Small intestine (tissue), 7 donors: ENCODE measurements around the gene NDUFS2. TPM values are rescaled to one million over a fixed set of nuclear protein-coding genes. Genes with fewer than 3 reads are reported as not detected.

Experiments
- DNase-seq, 2 donors: peaks; one replicate each; pipeline versions ENCODE4 v3.0.0 to v3.0.0-alpha.2; 2013
- FAIRE-seq: peaks from 2 replicates; lab custom pipeline; 2012; peaks lifted over from hg19 to GRCh38; lab: Jason Lieb, UNC
- H3K27ac ChIP-seq, 3 donors: one replicate each; pipeline ENCODE4 v1.5.1; 2013; ENCODE audit warnings: low read length in 2 of 3, mild to moderate bottlenecking in 2 of 3, control low read depth in 1 of 3, inconsistent platforms in 1 of 3, low read depth in 1 of 3, moderate library complexity in 1 of 3
- H3K27me3 ChIP-seq, 3 donors: one replicate each; pipeline ENCODE4 v1.6.1; 2013; ENCODE audit warnings: low read length in 3 of 3, inconsistent platforms in 1 of 3; ENCODE audit not compliant: control insufficient read depth in 3 of 3, insufficient read depth in 3 of 3
- H3K36me3 ChIP-seq, 3 donors: one replicate each; pipeline ENCODE4 v1.6.1; 2013; ENCODE audit warnings: low read length in 3 of 3, inconsistent platforms in 1 of 3, low read depth in 1 of 3, mild to moderate bottlenecking in 1 of 3, moderate library complexity in 1 of 3; ENCODE audit not compliant: control insufficient read depth in 3 of 3, insufficient read depth in 2 of 3
- H3K4me1 ChIP-seq, 3 donors: one replicate each; pipeline ENCODE4 v1.6.1; 2013; ENCODE audit warnings: low read length in 2 of 3, inconsistent platforms in 1 of 3, low read depth in 1 of 3, mild to moderate bottlenecking in 1 of 3, moderate library complexity in 1 of 3; ENCODE audit not compliant: control insufficient read depth in 3 of 3, insufficient read depth in 2 of 3
- H3K4me3 ChIP-seq, 3 donors: one replicate each; pipeline ENCODE4 v1.5.1; 2013; ENCODE audit warnings: low read length in 3 of 3, control low read depth in 1 of 3, inconsistent platforms in 1 of 3, low read depth in 1 of 3, mild to moderate bottlenecking in 1 of 3, moderate library complexity in 1 of 3
- H3K9me3 ChIP-seq, 2 donors: one replicate each; pipeline ENCODE4 v1.6.1; 2013; ENCODE audit warnings: low read depth in 1 of 2, low read length in 1 of 2; ENCODE audit not compliant: control insufficient read depth in 2 of 2, insufficient read depth in 1 of 2
- WGBS, 3 donors: extraction: QIAGEN DNeasy Blood & Tissue Kit; methylation state at CpG; one replicate each; pipeline ENCODE4 v1.1.7; 2013; 5-methylcytosine and 5-hydroxymethylcytosine counted together
- polyA plus RNA-seq, 4 donors: library from polyadenylated mRNA; stranded (reverse) in 3 of 4; unstranded in 1 of 4; fragments of 200-250 nt in 3 of 4; fragments of 120-200 nt in 1 of 4; gene quantifications; one replicate each; pipeline versions ENCODE4 v1.2.1 to v1.2.3, GENCODE V29; 2013
- donor health status: healthy with polysubstance abuse.
- donor health status: control.
- donor health status: control.
- donor health status: Bipolar disorder and iron deficiency.
- donor health status: healthy.

The NDUFS2 gene
- polyA plus RNA-seq, 4 donors: 113 to 170 (median 121) TPM

DNA sequence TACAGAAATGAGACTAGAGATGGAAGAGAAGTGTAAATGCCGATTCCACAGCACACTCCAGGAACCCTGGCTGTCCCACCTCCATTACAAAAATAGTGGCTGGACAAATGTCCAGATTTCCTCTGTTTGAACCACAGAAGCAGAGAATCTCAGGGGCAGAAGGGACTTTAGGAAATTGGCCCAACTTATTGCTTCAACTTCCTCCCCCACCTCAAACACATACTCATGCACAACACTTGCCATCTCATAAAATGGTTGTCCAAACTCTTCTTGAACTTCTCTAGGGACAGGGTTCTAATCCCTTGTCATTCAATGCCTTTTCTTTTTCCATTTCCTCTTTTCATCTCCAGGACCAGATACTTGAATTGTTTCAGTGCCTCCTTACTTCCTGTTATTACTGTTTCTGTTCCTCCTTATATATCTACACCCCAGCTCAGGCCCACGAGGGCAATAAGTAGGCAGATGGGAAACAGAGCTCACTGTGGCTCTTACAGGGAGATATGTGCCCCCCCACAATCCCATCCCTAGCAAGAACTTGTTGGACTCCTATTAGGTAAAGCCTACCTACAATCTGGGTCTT lies 16.3 kb upstream of the NDUFS2 start:
- DNase-seq (no peak), FAIRE-seq (no peak)
- 30 to 51% (median 40%) methylated on average over 2 of the region's 2 CpGs for whole genome bisulfite sequencing, 3 donors
- no peaks in the 10 kb centered on the region for H3K27me3 ChIP-seq
- H3K9me3 ChIP-seq: no peaks in the 10 kb centered on the region
- H3K36me3 ChIP-seq: peaks cover 0 to 2% (median 0%) of the 10 kb centered on the region in 3 donors
- H3K27ac ChIP-seq: peak overlapping the region; percentile 38 to 84 (median 69)
- H3K4me1 ChIP-seq: no peaks in the 10 kb centered on the region
- H3K4me3 ChIP-seq: no peak overlapping the region

DNA sequence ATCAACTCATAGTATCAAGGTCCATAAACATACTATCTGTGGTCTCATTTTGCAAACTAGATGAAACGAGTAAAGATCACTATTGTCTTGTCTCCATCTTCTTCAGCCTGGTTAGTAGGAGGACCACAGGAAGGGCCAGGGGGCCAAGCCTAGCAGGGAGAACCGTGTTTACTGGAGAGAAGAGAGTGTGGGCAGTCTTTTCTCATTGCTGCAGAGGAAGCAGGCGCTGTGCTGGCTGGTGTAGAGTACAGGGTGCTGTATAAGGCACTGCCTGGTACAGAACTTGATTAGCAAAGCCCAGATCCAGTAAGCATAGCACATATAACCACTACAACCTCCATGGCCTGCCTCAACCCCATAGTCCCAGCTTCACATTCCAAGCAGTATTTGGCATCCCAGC lies 14.9 kb upstream of the NDUFS2 start:
- Histone ChIP-seq H3K36me3 (peaks cover 0 to 11% (median 0%) of the 10 kb centered on the region in 3 donors), H3K4me1 (no peaks in the 10 kb centered on the region), H3K27me3 (peaks cover 0 to 4% (median 0%) of the 10 kb centered on the region in 3 donors), H3K9me3 (no peaks in the 10 kb centered on the region), H3K27ac (no peak overlapping the region), H3K4me3 (no peak overlapping the region)
- WGBS, 3 donors: 68 to 78% (median 70%) methylated on average over 3 of the region's 3 CpGs
- DNase-seq: no peak
- FAIRE-seq: no peak

DNA sequence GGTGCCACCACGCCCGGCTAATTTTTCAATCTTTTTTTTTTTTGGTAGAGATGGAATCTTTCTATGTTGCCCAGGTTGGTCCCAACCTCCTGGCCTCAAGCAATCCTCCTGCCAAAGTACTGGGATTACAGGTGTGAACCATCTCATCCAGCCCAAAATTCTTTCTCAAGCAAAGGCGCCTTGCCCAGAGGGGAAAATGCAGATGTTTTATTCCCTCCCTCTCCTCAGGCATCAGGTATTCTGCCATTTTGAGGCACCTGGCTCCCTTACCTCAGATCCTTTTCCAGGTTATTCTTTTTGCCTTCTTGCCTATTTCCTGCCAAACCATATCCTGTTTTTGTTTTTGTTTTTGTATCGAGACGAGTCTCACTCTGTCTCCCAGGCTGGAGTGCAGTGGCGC lies 13.8 kb upstream of the NDUFS2 start:
- Histone ChIP-seq H3K9me3 (no peaks in the 10 kb centered on the region), H3K36me3 (peaks cover 0 to 11% (median 0%) of the 10 kb centered on the region in 3 donors), H3K27me3 (peaks cover 0 to 4% (median 0%) of the 10 kb centered on the region in 3 donors), H3K4me3 (no peak overlapping the region), H3K4me1 (no peaks in the 10 kb centered on the region), H3K27ac (no peak overlapping the region)
- no peak for FAIRE-seq
- DNase-seq: no peak
- 81 to 88% (median 83%) methylated on average over 6 of the region's 6 CpGs for WGBS, 3 donors

DNA sequence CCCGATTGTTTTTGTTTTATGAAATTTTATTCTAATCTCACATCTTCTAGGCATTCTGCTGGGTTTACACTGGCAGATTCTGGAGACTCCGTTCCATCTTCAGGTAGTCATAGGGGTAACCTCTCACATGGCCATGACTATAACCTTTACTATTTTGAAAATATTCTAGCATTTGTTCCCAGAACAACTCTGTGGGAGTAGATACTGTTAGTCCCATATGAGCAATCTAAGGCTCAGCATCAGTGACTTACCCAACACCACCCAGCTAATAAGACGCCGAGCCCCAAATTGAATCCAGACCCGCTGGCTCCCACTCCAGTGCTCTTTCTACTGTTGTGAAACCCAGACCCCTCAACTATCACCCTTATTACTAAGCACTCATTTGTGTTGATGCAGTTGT lies 13.1 kb upstream of the NDUFS2 start:
- peaks cover 0 to 11% (median 0%) of the 10 kb centered on the region in 3 donors for H3K36me3 ChIP-seq
- FAIRE-seq: no peak
- H3K4me3 ChIP-seq: no peak overlapping the region
- no peak for DNase-seq
- peaks cover 0 to 4% (median 0%) of the 10 kb centered on the region in 3 donors for H3K27me3 ChIP-seq
- no peaks in the 10 kb centered on the region for H3K4me1 ChIP-seq
- WGBS, 3 donors: 93 to 94% (median 93%) methylated on average over 5 of the region's 5 CpGs
- H3K27ac ChIP-seq: no peak overlapping the region
- H3K9me3 ChIP-seq: no peaks in the 10 kb centered on the region

DNA sequence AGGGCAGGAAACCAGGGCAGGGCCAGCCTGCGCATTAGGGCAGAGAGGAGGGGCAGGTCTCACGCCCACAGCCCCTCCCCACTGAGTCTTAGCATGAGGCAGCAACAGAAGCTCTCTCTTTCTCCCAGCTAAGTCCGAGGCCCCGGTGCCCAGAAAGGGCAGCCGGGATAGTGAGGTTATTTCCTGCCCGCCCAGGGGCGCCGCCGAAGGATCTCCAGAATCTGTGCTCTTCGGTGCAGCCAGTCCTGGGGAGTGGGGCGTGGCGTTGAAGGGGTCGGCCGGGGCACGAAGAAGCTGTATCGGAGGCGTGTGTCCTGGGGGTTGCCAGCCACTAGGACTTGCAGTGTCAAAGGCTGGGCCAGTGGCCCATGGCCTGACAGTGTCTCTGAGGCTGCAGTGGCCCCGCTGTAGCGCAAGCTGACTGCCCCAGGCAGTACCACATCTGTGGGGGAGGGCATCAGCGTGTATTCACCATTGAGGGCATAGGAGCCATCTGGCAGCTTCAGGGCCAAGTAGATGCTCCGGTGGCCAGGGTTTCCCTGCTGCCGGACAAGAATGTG lies 11.1 kb upstream of the NDUFS2 start:
- no peak overlapping the region for H3K27ac ChIP-seq
- no peak for DNase-seq
- no peak overlapping the region for H3K4me3 ChIP-seq
- H3K36me3 ChIP-seq: peaks cover 0 to 13% (median 0%) of the 10 kb centered on the region in 3 donors
- no peaks in the 10 kb centered on the region for H3K9me3 ChIP-seq
- 44 to 66% (median 64%) methylated on average over 22 of the region's 22 CpGs for WGBS, 3 donors
- H3K27me3 ChIP-seq: peaks cover 0 to 4% (median 0%) of the 10 kb centered on the region in 3 donors
- no peak for FAIRE-seq
- H3K4me1 ChIP-seq: peaks cover 0 to 3% (median 0%) of the 10 kb centered on the region in 3 donors

DNA sequence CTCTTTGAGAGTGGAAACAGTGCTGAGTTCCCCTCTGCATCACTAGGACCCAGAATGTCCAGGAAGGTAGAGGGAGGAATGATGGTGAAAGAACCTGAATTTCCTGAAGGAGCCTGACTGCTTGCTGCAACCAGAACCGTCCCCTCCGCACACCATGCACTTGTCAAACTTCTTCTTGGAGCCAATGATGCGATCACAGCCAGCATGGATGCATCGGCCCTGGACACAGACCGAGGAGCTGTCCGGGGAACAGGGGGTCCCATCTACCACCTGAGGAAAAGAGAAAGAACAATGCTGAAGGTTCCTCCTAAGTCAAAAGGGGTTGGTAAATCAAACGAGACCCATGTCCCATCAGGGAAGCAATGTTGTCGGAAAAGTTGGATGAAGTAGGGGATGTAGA lies 10.2 kb upstream of the NDUFS2 start:
- Histone ChIP-seq H3K4me3 (no peak overlapping the region), H3K27ac (no peak overlapping the region), H3K4me1 (peaks cover 0 to 3% (median 0%) of the 10 kb centered on the region in 3 donors), H3K9me3 (no peaks in the 10 kb centered on the region), H3K36me3 (peaks cover 0 to 13% (median 0%) of the 10 kb centered on the region in 3 donors), H3K27me3 (peaks cover 0 to 4% (median 0%) of the 10 kb centered on the region in 3 donors)
- WGBS, 3 donors: 68 to 71% (median 71%) methylated on average over 8 of the region's 8 CpGs
- FAIRE-seq (no peak), DNase-seq (no peak)

DNA sequence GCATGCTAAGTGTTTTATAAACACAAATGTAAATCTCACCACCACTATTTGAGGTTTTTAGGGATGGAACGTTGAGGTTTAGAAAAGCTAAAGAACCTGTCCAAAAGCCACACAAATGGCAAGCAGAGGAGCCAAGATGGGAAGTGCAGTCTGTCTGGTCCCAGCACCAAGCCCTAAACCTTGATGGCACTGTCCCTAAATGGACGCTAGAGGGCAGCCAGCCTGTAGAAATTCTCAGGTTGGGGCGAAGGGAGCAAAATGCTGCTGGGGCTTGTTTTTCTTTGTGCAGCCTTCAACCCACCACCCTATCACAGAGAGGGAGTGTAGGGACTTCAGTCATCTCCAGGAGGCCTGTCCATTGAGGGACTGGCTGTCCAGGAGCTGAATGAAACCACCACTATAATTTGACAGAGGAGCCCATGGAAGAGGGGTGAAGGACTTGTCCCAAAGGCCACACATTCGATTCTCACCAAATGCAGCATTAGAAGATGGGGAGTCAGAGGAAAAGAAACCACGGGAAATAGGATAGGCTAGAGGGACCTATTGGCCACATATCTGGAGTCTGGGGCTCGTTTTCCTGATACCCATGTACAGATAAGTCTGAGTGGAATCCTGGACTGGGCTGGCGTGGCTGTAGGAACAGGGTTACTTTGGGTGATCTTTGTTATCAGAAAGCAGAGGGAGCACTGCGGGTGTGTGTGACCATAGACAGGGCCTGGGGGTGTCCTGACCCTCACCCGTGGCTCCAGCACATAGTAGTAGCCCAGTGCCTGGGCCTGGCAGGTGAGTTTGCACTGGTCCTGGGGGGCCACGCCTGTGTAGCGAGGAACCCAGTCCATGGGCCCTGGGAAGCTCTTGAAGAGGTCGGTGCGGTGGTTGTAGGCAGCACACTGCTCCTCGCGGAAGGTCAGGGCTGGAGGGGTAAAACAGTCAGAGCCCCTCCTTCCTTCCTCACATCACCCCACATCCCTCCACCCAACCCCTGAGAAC lies 9.4 kb upstream of the NDUFS2 start:
- H3K36me3 ChIP-seq: peaks cover 0 to 13% (median 0%) of the 10 kb centered on the region in 3 donors

More for the DNA sequence above, 9.4 kb upstream of the NDUFS2 start:
- H3K9me3 ChIP-seq: no peaks in the 10 kb centered on the region
- 47 to 59% (median 52%) methylated on average over 15 of the region's 15 CpGs for WGBS, 3 donors
- no peak overlapping the region for H3K27ac ChIP-seq
- H3K27me3 ChIP-seq: peaks cover 0 to 4% (median 0%) of the 10 kb centered on the region in 3 donors
- no peak for FAIRE-seq
- peak; percentile 74 to 81 for DNase-seq
- H3K4me1 ChIP-seq: peaks cover 0 to 3% (median 0%) of the 10 kb centered on the region in 3 donors
- H3K4me3 ChIP-seq: no peak overlapping the region
